NOMO-1 treated with dmso at 0.1 percent for 144 hours (cell line): ENCODE results near the gene SPATA31D4.

Experiments
- DNase-seq: peaks from one replicate; lab custom pipeline; 2025; ENCODE audit not compliant: unreplicated experiment; lab: John Stamatoyannopoulos, UW

Gene SPATA31D4

GRCh38 chr9:81964218-81965171 lies 36.3 kb downstream of the SPATA31D4 start:
- DNase-seq, result no peak

DNA sequence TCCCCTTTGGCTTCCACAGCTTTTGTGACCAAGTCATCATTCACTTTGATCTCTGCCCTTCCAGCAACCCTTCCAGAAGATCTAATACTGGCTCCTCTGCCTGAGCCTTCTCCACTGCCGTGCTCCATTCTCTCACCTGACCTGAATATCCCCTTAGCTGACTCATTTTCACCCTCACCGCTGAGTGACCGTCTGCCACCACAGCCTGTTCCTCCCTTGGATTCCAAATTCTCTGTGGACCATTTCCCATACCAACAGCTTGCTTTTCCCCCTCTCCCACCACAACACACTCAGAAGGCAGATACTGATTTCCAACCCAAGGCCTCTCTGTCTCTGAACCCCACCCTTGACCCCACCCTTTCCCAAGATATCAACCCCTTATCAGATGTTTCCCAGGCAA lies 39.8 kb downstream of the SPATA31D4 start:
- no peak for DNase-seq

GRCh38 chr9:81969971-81970370 lies 41.7 kb downstream of the SPATA31D4 start:
- DNase-seq, result no peak

- DNase-seq, result no peak
Observed at GRCh38 chr9:81971727-81972126, 43.5 kb downstream of the SPATA31D4 start.

DNA sequence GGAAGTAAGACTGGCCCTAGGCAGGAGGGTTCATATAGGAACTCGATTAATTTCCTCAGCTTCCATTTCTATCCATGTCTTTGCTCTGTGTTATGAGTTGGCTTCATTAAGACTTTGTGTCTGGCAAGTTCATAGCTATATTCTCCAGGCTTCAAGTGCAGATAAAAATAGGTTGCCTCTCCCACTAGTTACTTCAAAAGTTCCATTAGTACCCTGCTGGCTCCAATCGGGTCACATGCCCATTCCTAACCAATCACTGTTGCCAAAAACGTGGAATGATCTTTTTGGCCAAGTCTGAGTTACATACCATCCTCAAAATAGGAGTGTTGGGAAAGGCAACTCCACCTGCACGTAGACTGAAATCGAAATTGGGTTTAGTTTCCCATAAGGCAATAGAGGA lies 46.5 kb downstream of the SPATA31D4 start:
- no peak for DNase-seq

DNA sequence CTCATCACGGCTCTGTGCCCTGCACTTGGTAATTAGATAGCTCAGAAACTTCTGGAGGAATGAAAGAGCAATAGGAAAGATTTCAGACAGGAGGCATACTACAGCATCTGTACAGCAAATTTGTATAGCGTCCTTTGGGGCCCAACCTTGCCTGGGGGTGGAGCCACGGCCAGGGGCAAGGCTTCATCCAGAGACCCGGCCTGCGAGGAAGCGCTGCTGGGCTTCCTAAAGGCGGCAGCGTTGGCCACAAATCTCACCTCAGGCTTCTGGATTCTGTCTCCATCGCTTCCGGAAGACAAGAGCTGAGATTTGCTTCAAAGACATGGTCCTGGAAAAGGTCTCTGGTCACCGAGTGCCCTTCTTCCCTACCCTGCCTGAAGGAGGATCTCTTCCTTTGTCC lies 48.1 kb downstream of the SPATA31D4 start:
- DNase-seq, result no peak

DNA sequence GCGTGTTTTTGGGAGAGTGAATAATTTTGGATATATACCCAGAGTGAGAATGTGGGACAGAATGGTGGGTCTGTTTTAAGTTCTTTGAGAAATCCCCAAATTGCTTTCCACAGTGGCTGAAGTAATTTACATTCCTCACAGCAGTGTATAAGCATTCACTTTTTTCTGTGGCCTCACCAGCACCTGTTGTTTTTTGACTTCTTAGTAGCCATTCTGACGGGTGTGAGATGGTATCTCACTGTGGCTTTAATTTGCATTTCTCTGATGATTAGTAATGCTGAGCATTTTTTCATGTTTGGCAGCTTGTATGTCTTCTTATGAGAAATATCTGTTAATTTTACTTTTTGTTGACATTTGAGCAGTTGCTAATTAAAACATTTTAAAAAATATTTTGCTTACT lies 51.0 kb downstream of the SPATA31D4 start:
- no peak for DNase-seq

DNA sequence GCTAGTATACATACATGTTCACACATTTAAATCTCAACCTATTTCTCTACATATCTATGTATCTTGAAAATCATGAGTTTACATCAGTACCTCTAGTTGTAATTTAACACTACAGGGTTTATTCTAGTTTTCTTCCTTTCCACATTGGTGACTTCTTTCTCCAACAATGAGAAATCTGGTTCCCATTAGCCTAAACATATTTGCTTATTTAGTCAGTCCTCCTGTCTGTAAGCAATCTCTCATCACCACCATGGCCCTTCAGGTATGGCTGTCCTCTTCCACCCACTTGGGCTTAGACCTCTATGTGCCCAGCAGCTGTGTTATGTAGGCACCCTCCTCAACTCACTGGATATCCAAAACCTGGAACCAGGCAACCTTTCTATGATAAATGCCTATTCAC lies 52.3 kb downstream of the SPATA31D4 start:
- DNase-seq, result no peak

DNA sequence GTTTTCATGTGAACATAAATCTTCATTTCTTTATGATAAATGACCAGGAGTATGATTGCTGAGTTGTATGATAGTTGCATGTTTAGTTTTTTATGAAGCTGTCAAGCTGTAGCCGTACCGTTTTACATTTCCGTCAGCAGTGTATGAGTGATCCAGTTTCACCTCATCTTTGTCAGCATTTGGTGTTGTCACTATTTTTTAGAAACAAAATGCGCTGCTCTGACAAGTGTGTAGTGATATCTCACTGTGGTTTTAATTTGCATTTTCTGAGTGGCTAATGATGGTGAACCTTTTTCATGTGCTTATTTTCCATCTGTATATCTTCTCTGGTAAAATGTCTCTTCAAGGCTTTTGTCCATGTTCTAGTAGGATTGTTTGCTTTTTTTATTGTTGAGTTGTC lies 53.7 kb downstream of the SPATA31D4 start:
- no peak for DNase-seq
